ENCODE measurements around the gene NME8.

- TF ChIP-seq POLR2AphosphoS5 (IDR thresholded peaks at IDR 0.05; ENCODE audit: low read depth, low read length), result no peak
- TF ChIP-seq CTCF (IDR thresholded peaks at IDR 0.05 in 2 of 3, conservative IDR thresholded peaks at IDR 0.05 in 1 of 3; ENCODE audit: borderline replicate concordance in 1 of 3, insufficient read depth in 1 of 3, low read depth in 2 of 3, low read length in 2 of 3), result no peak
- no peak for TF ChIP-seq POLR2A (IDR thresholded peaks at IDR 0.05; ENCODE audit: borderline replicate concordance, extremely low read depth, insufficient read depth, insufficient read length)
- TF ChIP-seq MAX (IDR thresholded peaks at IDR 0.05), result no peak
- no peak for TF ChIP-seq ATF3 (IDR thresholded peaks at IDR 0.05)
- no peak for TF ChIP-seq ZNF274 (IDR thresholded peaks at IDR 0.05; ENCODE audit: low read depth, low read length)
Observed at GRCh38 chr7:37916017-37916672, 67.7 kb downstream of the NME8 start.
